ENCODE data around the gene SERPING1. TPM values are rescaled to one million over a fixed set of nuclear protein-coding genes. Genes with fewer than 3 reads are reported as not detected.

SERPING1 gene
- total RNA-seq, 4 donors from 2014 or later: 90.0 to 171 (median 106) TPM

- no peak overlapping the region for H3K27ac ChIP-seq
- intact Hi-C loops (cut with DNase I; ENCODE audit: low total_unique reads): loop anchor here (5.0 to 10.0 kb wide), 2 partner anchors 232 to 260 kb away; no protein-coding TSS in a partner anchor
- DNase-seq: no peak
- no peak overlapping the region for H3K4me3 ChIP-seq
- TF ChIP-seq POLR2A (IDR thresholded peaks at IDR 0.05): no peak
- TF ChIP-seq CTCF (IDR thresholded peaks at IDR 0.05 in 4 of 5, conservative IDR thresholded peaks at IDR 0.05 in 1 of 5): no peak
- in situ Hi-C loops (cut with MboI; ENCODE audit: low sequenced_read_pairs in 4 of 4): loop anchor here in 1 of 4 donors (25.0 kb wide), 1 partner anchor 250 kb away; no protein-coding TSS in a partner anchor
- no peak for ATAC-seq
- peaks cover 10 to 22% of the 10 kb centered on the region in 2 donors for H3K4me1 ChIP-seq
- H3K36me3 ChIP-seq: peaks cover 0 to 9% of the 10 kb centered on the region in 2 donors
- no peaks in the 10 kb centered on the region for H3K27me3 ChIP-seq
- H3K9me3 ChIP-seq: no peaks in the 10 kb centered on the region
These were observed 34.9 kb upstream of the SERPING1 start for GRCh38 chr11:57562596-57562995.

DNA sequence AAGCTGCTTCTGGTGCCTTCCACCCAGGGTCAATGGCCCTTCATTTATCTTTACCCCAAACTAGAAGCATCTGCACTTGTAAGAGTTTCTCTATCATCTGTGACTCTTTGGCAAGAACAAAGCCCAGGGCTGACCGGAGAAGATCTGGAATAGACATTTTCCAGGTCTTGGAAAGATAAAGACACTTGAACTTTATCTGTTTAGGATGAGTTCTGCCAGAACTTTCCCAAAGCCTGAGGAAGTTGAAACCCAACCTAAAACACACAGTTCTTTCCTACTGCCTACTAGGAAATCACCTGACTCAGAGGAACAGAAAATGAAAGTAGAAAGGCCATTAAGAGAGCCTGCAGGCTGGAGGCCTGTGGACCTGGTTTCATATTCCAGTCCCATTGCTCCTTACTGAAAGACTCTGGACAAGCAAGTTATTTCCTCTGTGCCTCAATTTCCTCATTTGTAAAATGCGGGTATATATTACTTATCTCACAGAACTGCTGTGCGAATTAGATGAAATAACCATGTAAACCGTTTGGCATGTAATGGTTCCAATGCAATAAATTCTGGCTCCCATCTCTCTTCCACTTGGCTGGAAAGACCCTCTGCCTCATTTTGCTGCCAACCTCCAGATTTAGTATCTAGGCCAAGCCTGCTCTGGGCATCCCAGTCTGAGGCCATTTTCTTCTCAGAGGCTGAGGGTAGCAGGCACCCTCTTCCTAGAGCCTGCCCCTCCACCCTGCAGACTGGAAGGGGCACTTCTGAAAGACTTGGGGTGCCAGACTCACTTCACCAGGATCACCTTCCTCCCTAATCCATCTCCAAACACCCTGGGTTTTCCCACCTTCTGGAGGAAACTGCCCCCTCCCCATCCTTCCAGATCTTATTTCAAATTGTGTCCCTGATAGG lies 31.2 kb upstream of the SERPING1 start:
- Histone ChIP-seq H3K27ac (peak overlapping the region; percentile 74 to 79 (median 78)), H3K4me1 (peaks cover 13 to 32% of the 10 kb centered on the region in 2 donors)
- TF ChIP-seq CTCF (IDR thresholded peaks at IDR 0.05 in 4 of 5, conservative IDR thresholded peaks at IDR 0.05 in 1 of 5) (no peak), POLR2A (IDR thresholded peaks at IDR 0.05) (no peak)

DNA sequence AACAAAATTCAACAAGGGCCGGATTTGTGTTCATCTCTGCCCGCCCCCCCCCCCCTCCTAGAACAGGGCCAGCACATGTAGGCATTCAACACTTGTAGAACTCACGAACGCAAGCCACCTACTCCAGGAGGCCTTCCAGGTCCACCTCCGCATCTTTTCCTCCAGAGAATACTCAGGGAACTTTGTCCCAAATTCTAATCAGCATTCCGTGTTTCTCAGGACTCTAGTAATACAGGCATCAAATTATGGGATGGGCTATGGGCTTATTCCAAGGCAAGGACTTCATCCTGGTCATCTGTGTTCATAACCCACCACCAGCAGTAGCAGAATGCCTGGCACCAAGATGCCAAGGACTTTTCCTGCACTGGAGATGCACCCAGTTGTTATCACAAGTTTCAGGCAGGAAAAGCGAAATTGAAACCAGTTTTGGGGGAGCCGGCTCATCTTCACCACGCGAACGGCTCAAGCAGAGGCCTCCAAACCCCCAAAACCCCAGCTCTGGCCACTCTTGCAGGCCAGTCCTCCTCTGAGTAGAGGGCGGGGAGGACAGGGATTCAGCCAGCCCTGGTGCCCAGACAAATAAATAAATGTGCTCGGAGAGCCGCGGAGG lies 30.5 kb upstream of the SERPING1 start:
- intact Hi-C loops (cut with DNase I; ENCODE audit: low total_unique reads) (loop anchor here (2.0 to 10.0 kb wide), 3 partner anchors 30 to 228 kb away; partner anchors contain the start of gene SERPING1), in situ Hi-C loops (cut with MboI; ENCODE audit: low sequenced_read_pairs in 4 of 4) (loop anchor here in 3 of 4 donors (5.0 to 25.0 kb wide), 2 partner anchors 75 to 245 kb away; no protein-coding TSS in a partner anchor)
- peak overlapping the region; percentile 81 to 99 (median 88) for H3K4me3 ChIP-seq
- no peaks in the 10 kb centered on the region for H3K27me3 ChIP-seq
- no peaks in the 10 kb centered on the region for H3K36me3 ChIP-seq
- no peak for TF ChIP-seq POLR2A (IDR thresholded peaks at IDR 0.05)
- no peak for TF ChIP-seq CTCF (IDR thresholded peaks at IDR 0.05 in 4 of 5, conservative IDR thresholded peaks at IDR 0.05 in 1 of 5)
- ATAC-seq (peak in 1 of 2 donors; percentile 10), DNase-seq (no peak)
- peaks cover 13 to 32% of the 10 kb centered on the region in 2 donors for H3K4me1 ChIP-seq
- no peaks in the 10 kb centered on the region for H3K9me3 ChIP-seq
- H3K27ac ChIP-seq: peak overlapping the region; percentile 74 to 79 (median 78)

More for the DNA sequence above, 31.2 kb upstream of the SERPING1 start:
- DNase-seq (no peak), ATAC-seq (peak; percentile 76 to 87)
- H3K4me3 ChIP-seq: peak overlapping the region; percentile 81 to 99 (median 88)
- H3K9me3 ChIP-seq: no peaks in the 10 kb centered on the region
- intact Hi-C loops (cut with DNase I; ENCODE audit: low total_unique reads) (loop anchor here (2.0 to 10.0 kb wide), 3 partner anchors 31 to 229 kb away; partner anchors contain the start of gene SERPING1), in situ Hi-C loops (cut with MboI; ENCODE audit: low sequenced_read_pairs in 4 of 4) (loop anchor here in 3 of 4 donors (5.0 to 25.0 kb wide), 2 partner anchors 76 to 246 kb away; no protein-coding TSS in a partner anchor)
- no peaks in the 10 kb centered on the region for H3K27me3 ChIP-seq
- H3K36me3 ChIP-seq: no peaks in the 10 kb centered on the region

DNA sequence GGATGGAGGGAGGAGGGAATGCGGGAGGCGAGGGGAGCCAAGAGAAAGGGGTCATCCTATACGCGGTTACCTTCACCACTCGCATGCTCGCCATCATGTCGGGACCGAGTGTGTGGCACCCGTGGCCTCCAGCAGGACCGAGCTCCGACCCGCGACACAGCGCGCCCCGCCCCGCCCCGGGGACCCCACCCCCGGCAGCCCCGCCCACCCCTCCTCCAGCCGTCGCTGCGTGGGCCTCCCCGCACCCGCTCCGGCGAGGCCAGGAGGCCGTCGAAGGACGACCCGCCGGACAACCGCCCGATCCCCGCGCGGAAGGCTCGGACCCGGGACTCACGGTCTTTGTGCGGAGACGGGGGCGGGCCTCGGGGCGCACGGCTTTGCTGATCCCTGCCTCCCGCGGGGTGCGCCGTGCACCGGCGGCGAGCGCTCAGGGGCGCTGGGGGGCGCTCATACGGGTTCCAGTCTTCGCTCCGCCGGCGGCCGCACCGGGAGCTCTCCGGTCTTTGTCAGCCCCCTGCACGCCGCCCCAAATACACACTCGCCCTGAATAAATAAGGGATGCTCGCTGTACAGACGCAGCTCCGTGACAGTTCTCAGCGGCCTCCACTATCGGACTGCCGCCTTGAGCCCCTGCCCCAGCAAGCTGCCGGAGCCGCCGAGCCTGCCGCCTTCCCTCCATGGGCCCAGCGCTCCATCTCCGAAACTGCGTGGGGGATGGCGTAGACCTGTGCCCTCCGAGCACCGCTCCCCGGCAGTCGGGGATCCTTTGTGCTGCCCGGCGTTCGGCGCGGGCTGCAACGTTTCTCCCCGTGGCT lies 29.8 kb upstream of the SERPING1 start, which contains the start of gene UBE2L6:
Gene UBE2L6 (minus strand): TSS at position 158 of the 815 bp plus-strand sequence. CDS start 61 bp downstream, at position 97.
- no peaks in the 10 kb centered on the region for H3K36me3 ChIP-seq
- TF ChIP-seq CTCF (IDR thresholded peaks at IDR 0.05 in 4 of 5, conservative IDR thresholded peaks at IDR 0.05 in 1 of 5) (peak in 2 of 5 experiments; percentile 72 to 78), POLR2A (IDR thresholded peaks at IDR 0.05) (no peak)
- no peaks in the 10 kb centered on the region for H3K27me3 ChIP-seq
- in situ Hi-C loops (cut with MboI; ENCODE audit: low sequenced_read_pairs in 4 of 4) (loop anchor here in 3 of 4 donors (5.0 to 25.0 kb wide), 2 partner anchors 75 to 245 kb away; no protein-coding TSS in a partner anchor), intact Hi-C loops (cut with DNase I; ENCODE audit: low total_unique reads) (loop anchor here (1.0 to 10.0 kb wide), 4 partner anchors 29 to 227 kb away; partner anchors contain the start of gene SERPING1)
- peak in 1 of 2 donors; percentile 14 for DNase-seq
- peak within 1 kb of the TSS; percentile 74 to 79 (median 78) for H3K27ac ChIP-seq
- ATAC-seq: peak; percentile 69 to 71
- peak within 1 kb of the TSS; percentile 81 to 99 (median 88) for H3K4me3 ChIP-seq
- no peaks in the 10 kb centered on the region for H3K9me3 ChIP-seq
- H3K4me1 ChIP-seq: peaks cover 13 to 32% of the 10 kb centered on the region in 2 donors
